ENCODE measurements around the gene ZNF227. TPM values are rescaled to one million over a fixed set of nuclear protein-coding genes. Genes with fewer than 3 reads are reported as not detected.

ZNF227 gene
- total and polyA plus RNA-seq, 9 of the 15 experiments (the other 6 are each of a cell fraction or from before 2014, with no cell fraction given), result 3.0 to 15.1 (median 10.0) TPM

- TF ChIP-seq HIVEP1 (CRISPR knock-in tag; IDR thresholded peaks at IDR 0.05) (no peak), ZNF232 (CRISPR knock-in tag; IDR thresholded peaks at IDR 0.05) (no peak), KDM2B (CRISPR knock-in tag; IDR thresholded peaks at IDR 0.05) (no peak), NR0B1 (IDR thresholded peaks at IDR 0.05; ENCODE audit: partially characterized antibody) (no peak), ILF3 (IDR thresholded peaks at IDR 0.05; ENCODE audit: borderline replicate concordance) (no peak), MTF1 (CRISPR knock-in tag; IDR thresholded peaks at IDR 0.05; ENCODE audit: borderline replicate concordance) (no peak), TAF15 (IDR thresholded peaks at IDR 0.05; ENCODE audit: low read depth, low read length) (no peak), BACH1 (tag; IDR thresholded peaks at IDR 0.05) (peak; percentile 58; the same call in 1 of the 2 replicates), ZNF41 (CRISPR knock-in tag; conservative IDR thresholded peaks at IDR 0.05) (no peak), ZNF280B (CRISPR knock-in tag; IDR thresholded peaks at IDR 0.05) (no peak), HCFC1 (IDR thresholded peaks at IDR 0.05; ENCODE audit: low read depth, low read length) (peak; percentile 97), TAF7 (tag; IDR thresholded peaks at IDR 0.05) (peak; percentile 50; the same call in 1 of the 2 replicates), ZNF699 (CRISPR knock-in tag; IDR thresholded peaks at IDR 0.05; ENCODE audit: insufficient replicate concordance) (no peak), TFAP4 (CRISPR knock-in tag; IDR thresholded peaks at IDR 0.05; ENCODE audit: borderline replicate concordance) (peak; percentile 83), RBFOX2 (IDR thresholded peaks at IDR 0.05; ENCODE audit: low read depth, low read length) (peak; percentile 68), HINFP (tag; conservative IDR thresholded peaks at IDR 0.05; ENCODE audit: low read depth) (no peak), ID3 (CRISPR knock-in tag; IDR thresholded peaks at IDR 0.05) (no peak), ID3 (tag; IDR thresholded peaks at IDR 0.05) (no peak)
Observed at GRCh38 chr19:44164673-44165512, 47.4 kb upstream of the ZNF227 start, which contains the start of gene ZNF226 (continued).
